Skin of body (tissue), 2 donors: ENCODE measurements around the gene TTC1. TPM values are rescaled to one million over a fixed set of nuclear protein-coding genes. Genes with fewer than 3 reads are reported as not detected.
"Not testable (repeated sequence)": the region's sequence is repeated elsewhere in the genome, so short reads cannot be mapped to it uniquely, and the experiment has no call there.

ENCODE experiments used
- DNase-seq: peaks from one replicate; lab custom pipeline; 2025; lab: John Stamatoyannopoulos, UW
- total RNA-seq: library from RNA; depleted of rRNA; stranded (reverse); fragments of >200 nt; gene quantifications from one replicate; pipeline ENCODE4 v1.2.3, GENCODE V29; 2014

The TTC1 gene
- 33.3 TPM for total RNA-seq

GRCh38 chr5:160008877-160009590 lies at the start of gene TTC1:
Gene TTC1, plus strand, starts transcription at chr5:160009139. Its CDS starts 1,390 bp downstream, at chr5:160010529.
- peak; percentile 99 for DNase-seq

- no peak for DNase-seq
Measured at GRCh38 chr5:159961176-159962160, 47.5 kb upstream of the TTC1 start.

- no peak for DNase-seq
Measured at GRCh38 chr5:159962214-159962613, 46.7 kb upstream of the TTC1 start.

- DNase-seq: no peak
Measured at GRCh38 chr5:159963935-159964334, 45.0 kb upstream of the TTC1 start.

- no peak for DNase-seq
Measured at GRCh38 chr5:159965031-159965837, 43.7 kb upstream of the TTC1 start.

- not testable (repeated sequence) for DNase-seq
Measured at GRCh38 chr5:159965838-159966128, 43.2 kb upstream of the TTC1 start.

- DNase-seq: no peak
Measured at GRCh38 chr5:159969966-159970365, 39.0 kb upstream of the TTC1 start.

- DNase-seq: no peak
Measured at GRCh38 chr5:159971038-159971437, 37.9 kb upstream of the TTC1 start.

GRCh38 chr5:159971514-159971913 lies 37.4 kb upstream of the TTC1 start:
- no peak for DNase-seq

- no peak for DNase-seq
Measured at GRCh38 chr5:159971931-159972461, 36.9 kb upstream of the TTC1 start.

- no peak for DNase-seq
Measured at GRCh38 chr5:159972538-159973362, 36.2 kb upstream of the TTC1 start.

GRCh38 chr5:159975462-159976019 lies 33.4 kb upstream of the TTC1 start:
- DNase-seq: no peak

- DNase-seq: no peak
Measured at GRCh38 chr5:159976921-159977320, 32.0 kb upstream of the TTC1 start.

- no peak for DNase-seq
Measured at GRCh38 chr5:159978358-159978757, 30.6 kb upstream of the TTC1 start.

GRCh38 chr5:159982421-159983173 lies 26.3 kb upstream of the TTC1 start:
- no peak for DNase-seq

GRCh38 chr5:159987031-159987674 lies 21.8 kb upstream of the TTC1 start:
- DNase-seq: peak; percentile 6

GRCh38 chr5:159990506-159990905 lies 18.4 kb upstream of the TTC1 start:
- no peak for DNase-seq

GRCh38 chr5:159992566-159992965 lies 16.4 kb upstream of the TTC1 start:
- no peak for DNase-seq

- no peak for DNase-seq
Measured at GRCh38 chr5:159993194-159993593, 15.7 kb upstream of the TTC1 start.
